ENCODE data around the gene NME3. TPM values are rescaled to one million over a fixed set of nuclear protein-coding genes. Genes with fewer than 3 reads are reported as not detected.

Gene NME3
- total and polyA plus RNA-seq, 2 donors from 2014 or later = 70.8 to 123 TPM

- FAIRE-seq (no peak), DNase-seq (no peak)
- peak overlapping the region; percentile 58 to 81 (median 76) for H3K4me3 ChIP-seq (ENCODE audit: low read length in 3 of 3)
- no peak overlapping the region for H3K27ac ChIP-seq (ENCODE audit: low read depth in 2 of 2, low read length in 2 of 2)
- no peaks in the 10 kb centered on the region for H3K27me3 ChIP-seq (ENCODE audit: control insufficient read depth, insufficient read depth, low read length)
- no peaks in the 10 kb centered on the region for H3K9me3 ChIP-seq (ENCODE audit: control insufficient read depth in 2 of 3, insufficient read depth in 1 of 3, low read length in 3 of 3)
- H3K36me3 ChIP-seq (ENCODE audit: control insufficient read depth in 2 of 3, insufficient read depth in 3 of 3, low read length in 3 of 3) = peaks cover 0 to 5% (median 4%) of the 10 kb centered on the region in 3 donors
- intact Hi-C loops (cut with DNase I) = no loop called here
- peaks cover 0 to 24% (median 6%) of the 10 kb centered on the region in 3 donors for H3K4me1 ChIP-seq (ENCODE audit: control insufficient read depth in 2 of 3, insufficient read depth in 2 of 3, low read depth in 1 of 3, low read length in 3 of 3)
- H3K9ac ChIP-seq (ENCODE audit: low read length in 3 of 3) = peak overlapping the region; percentile 22 to 55 (median 39)
- TF ChIP-seq, protein P1, sequence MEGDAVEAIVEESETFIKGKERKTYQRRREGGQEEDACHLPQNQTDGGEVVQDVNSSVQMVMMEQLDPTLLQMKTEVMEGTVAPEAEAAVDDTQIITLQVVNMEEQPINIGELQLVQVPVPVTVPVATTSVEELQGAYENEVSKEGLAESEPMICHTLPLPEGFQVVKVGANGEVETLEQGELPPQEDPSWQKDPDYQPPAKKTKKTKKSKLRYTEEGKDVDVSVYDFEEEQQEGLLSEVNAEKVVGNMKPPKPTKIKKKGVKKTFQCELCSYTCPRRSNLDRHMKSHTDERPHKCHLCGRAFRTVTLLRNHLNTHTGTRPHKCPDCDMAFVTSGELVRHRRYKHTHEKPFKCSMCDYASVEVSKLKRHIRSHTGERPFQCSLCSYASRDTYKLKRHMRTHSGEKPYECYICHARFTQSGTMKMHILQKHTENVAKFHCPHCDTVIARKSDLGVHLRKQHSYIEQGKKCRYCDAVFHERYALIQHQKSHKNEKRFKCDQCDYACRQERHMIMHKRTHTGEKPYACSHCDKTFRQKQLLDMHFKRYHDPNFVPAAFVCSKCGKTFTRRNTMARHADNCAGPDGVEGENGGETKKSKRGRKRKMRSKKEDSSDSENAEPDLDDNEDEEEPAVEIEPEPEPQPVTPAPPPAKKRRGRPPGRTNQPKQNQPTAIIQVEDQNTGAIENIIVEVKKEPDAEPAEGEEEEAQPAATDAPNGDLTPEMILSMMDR (IDR thresholded peaks at IDR 0.05; ENCODE audit: borderline replicate concordance, extremely low read depth, insufficient read depth) = no peak
Observed at GRCh38 chr16:1771864-1772361, 570 bp upstream of the NME3 start.

DNA sequence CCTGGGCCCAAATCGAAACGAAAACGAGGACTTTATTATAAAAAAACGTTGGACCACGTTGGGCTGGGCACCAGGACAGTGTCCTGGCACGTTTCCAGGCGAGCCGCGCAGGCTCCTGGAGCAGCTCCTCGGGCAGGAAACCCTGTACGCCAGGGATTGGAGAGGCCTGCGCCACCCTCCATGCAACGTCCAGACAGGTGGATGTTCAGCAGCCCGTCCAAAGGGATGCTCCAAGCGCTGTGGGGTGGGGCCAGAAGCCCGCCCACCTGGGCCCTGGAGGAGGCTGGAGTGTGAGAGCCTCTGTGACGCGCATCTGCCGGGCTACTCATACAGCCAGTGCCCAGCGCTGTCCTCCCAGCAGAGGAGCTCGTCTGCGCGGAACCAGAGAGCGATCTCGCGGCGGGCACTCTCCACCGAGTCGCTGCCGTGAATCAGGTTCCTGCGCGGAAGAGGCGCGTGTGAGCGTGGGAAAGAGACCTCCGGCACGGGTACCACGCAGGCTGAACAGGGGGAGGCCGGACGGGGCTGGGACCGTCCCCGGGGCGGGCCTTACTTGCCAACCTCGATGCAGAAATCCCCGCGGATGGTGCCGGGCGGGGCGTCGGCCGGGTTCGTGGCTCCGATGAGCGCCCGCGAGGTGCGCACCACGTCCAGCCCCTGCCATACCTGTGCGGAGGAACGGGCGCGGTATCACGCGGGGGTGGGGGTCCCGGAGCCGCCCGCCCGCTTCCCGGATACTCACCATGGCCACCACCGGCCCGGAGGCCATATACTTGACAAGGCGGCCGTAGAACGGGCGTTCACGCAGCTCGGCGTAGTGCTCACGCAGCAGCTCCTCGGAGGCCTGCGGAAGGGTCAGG is 785 bp downstream of the NME3 start:
- TF ChIP-seq, protein P1 (IDR thresholded peaks at IDR 0.05; ENCODE audit: borderline replicate concordance, extremely low read depth, insufficient read depth) = no peak
- Histone ChIP-seq H3K36me3 (ENCODE audit: control insufficient read depth in 2 of 3, insufficient read depth in 3 of 3, low read length in 3 of 3) (peaks cover 0 to 6% (median 3%) of the 10 kb centered on the region in 3 donors), H3K4me1 (ENCODE audit: control insufficient read depth in 2 of 3, insufficient read depth in 2 of 3, low read depth in 1 of 3, low read length in 3 of 3) (peaks cover 0 to 24% (median 6%) of the 10 kb centered on the region in 3 donors), H3K9ac (ENCODE audit: low read length in 3 of 3) (peak overlapping the region in 2 of 3 donors; percentile 2 to 22), H3K27ac (ENCODE audit: low read depth in 2 of 2, low read length in 2 of 2) (peak overlapping the region in 1 of 2 donors; percentile 16), H3K27me3 (ENCODE audit: control insufficient read depth, insufficient read depth, low read length) (no peaks in the 10 kb centered on the region), H3K4me3 (ENCODE audit: low read length in 3 of 3) (peak overlapping the region in 2 of 3 donors; percentile 32 to 76), H3K9me3 (ENCODE audit: control insufficient read depth in 2 of 3, insufficient read depth in 1 of 3, low read length in 3 of 3) (no peaks in the 10 kb centered on the region)
- FAIRE-seq (no peak), DNase-seq (peak in 3 of 5 donors; percentile 29 to 91 (median 69))
- intact Hi-C loops (cut with DNase I) = no loop called here

DNA sequence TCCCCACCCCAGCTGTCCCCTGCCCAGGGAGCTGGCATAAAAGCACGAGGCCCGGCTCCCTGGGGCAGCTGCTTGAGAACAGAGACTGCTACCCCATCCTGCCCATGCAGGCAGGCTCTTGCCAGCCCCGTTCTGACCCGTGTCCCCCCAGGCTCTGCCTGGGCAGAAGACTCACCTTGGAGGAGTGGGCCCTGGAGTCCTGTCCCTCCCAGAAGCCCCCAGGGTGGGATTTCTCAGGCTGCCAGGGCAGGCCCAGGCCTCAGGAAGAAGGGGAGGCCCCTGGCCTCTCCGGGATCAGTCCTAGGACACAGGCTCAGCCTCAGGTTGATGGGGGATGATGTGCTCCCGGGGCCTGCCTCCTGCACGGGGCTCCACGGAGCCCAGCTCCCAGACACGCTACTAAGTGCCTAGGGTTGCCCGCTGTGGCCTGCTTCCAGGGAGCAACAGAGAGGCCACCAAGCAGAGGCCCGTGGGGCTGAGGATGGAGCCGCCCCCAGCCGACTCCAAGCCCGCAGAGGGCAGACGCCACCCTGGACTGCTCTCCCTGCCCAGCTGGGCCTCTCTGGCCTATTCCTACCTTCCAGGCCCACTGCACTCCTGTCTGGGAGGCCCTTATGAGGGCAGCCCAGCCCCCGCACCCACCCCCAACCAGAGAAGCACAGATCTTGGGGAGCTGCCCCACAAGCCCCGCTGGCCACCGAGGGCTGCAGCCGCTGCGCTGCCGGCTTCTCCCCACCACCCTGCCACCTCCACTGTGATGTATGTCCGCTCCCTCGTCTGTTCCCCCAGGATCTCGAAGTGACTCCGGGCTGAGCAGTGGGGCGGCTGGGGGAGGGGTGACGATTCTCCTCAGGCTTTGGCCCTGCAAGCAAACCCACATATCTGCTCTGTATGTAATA is 1.7 kb downstream of the NME3 start:
- peaks cover 0 to 11% (median 7%) of the 10 kb centered on the region in 3 donors for H3K36me3 ChIP-seq (ENCODE audit: control insufficient read depth in 2 of 3, insufficient read depth in 3 of 3, low read length in 3 of 3)
- H3K4me1 ChIP-seq (ENCODE audit: control insufficient read depth in 2 of 3, insufficient read depth in 2 of 3, low read depth in 1 of 3, low read length in 3 of 3) = peaks cover 0 to 23% (median 6%) of the 10 kb centered on the region in 3 donors
- peak overlapping the region in 1 of 2 donors; percentile 16 for H3K27ac ChIP-seq (ENCODE audit: low read depth in 2 of 2, low read length in 2 of 2)
- H3K9ac ChIP-seq (ENCODE audit: low read length in 3 of 3) = peak overlapping the region in 1 of 3 donors; percentile 22
- H3K9me3 ChIP-seq (ENCODE audit: control insufficient read depth in 2 of 3, insufficient read depth in 1 of 3, low read length in 3 of 3) = no peaks in the 10 kb centered on the region
- H3K27me3 ChIP-seq (ENCODE audit: control insufficient read depth, insufficient read depth, low read length) = no peaks in the 10 kb centered on the region
- FAIRE-seq (no peak), DNase-seq (peak in 1 of 5 donors; percentile 56)
- TF ChIP-seq, protein P1 (IDR thresholded peaks at IDR 0.05; ENCODE audit: borderline replicate concordance, extremely low read depth, insufficient read depth) = no peak
- peak overlapping the region in 1 of 3 donors; percentile 76 for H3K4me3 ChIP-seq (ENCODE audit: low read length in 3 of 3)
- intact Hi-C loops (cut with DNase I) = no loop called here
